ENCODE results near the gene MYH14.
"Not testable (repeated sequence)": the region's sequence is repeated elsewhere in the genome, so short reads cannot be mapped to it uniquely, and the experiment has no call there.

The MYH14 gene

GRCh38 chr19:50334741-50335421, 131.5 kb downstream of the MYH14 start:
- Histone ChIP-seq H3K27me3 (peaks cover 84% of the 10 kb centered on the region), H3K27ac (no peak overlapping the region), H3K4me1 (ENCODE audit: control insufficient read depth in 1 of 2, insufficient read depth in 1 of 2, low read depth in 1 of 2, low read length in 1 of 2) (peaks cover 9 to 12% of the 10 kb centered on the region in 2 experiments), H3K9me3 (no peaks in the 10 kb centered on the region), H3K4me3 (ENCODE audit: low read depth in 1 of 2, low read length in 1 of 2) (no peak overlapping the region), H3K36me3 (no peaks in the 10 kb centered on the region)
- TF ChIP-seq CTCF (IDR thresholded peaks at IDR 0.05), result no peak

GRCh38 chr19:50337031-50337430, 133.6 kb downstream of the MYH14 start:
- Histone ChIP-seq H3K27me3 (peaks cover 62% of the 10 kb centered on the region), H3K4me1 (ENCODE audit: control insufficient read depth in 1 of 2, insufficient read depth in 1 of 2, low read depth in 1 of 2, low read length in 1 of 2) (peaks cover 9 to 12% of the 10 kb centered on the region in 2 experiments)
- H3K36me3 ChIP-seq; H3K4me3 ChIP-seq (ENCODE audit: low read depth in 1 of 2, low read length in 1 of 2); H3K9me3 ChIP-seq; H3K27ac ChIP-seq: not testable (repeated sequence)

- Histone ChIP-seq H3K9me3 (no peaks in the 10 kb centered on the region), H3K27ac (no peak overlapping the region), H3K4me1 (ENCODE audit: control insufficient read depth in 1 of 2, insufficient read depth in 1 of 2, low read depth in 1 of 2, low read length in 1 of 2) (no peaks in the 10 kb centered on the region), H3K4me3 (ENCODE audit: low read depth in 1 of 2, low read length in 1 of 2) (no peak overlapping the region), H3K36me3 (no peaks in the 10 kb centered on the region), H3K27me3 (peaks cover 29% of the 10 kb centered on the region)
- no peak for TF ChIP-seq CTCF (IDR thresholded peaks at IDR 0.05)
These were observed 136.9 kb downstream of the MYH14 start for GRCh38 chr19:50340331-50340730.

GRCh38 chr19:50341091-50341564, 137.7 kb downstream of the MYH14 start:
- Histone ChIP-seq H3K27ac (no peak overlapping the region), H3K9me3 (no peaks in the 10 kb centered on the region), H3K36me3 (no peaks in the 10 kb centered on the region), H3K27me3 (peaks cover 24% of the 10 kb centered on the region), H3K4me1 (ENCODE audit: control insufficient read depth in 1 of 2, insufficient read depth in 1 of 2, low read depth in 1 of 2, low read length in 1 of 2) (no peaks in the 10 kb centered on the region), H3K4me3 (ENCODE audit: low read depth in 1 of 2, low read length in 1 of 2) (no peak overlapping the region)
- TF ChIP-seq CTCF (IDR thresholded peaks at IDR 0.05), result no peak

DNA sequence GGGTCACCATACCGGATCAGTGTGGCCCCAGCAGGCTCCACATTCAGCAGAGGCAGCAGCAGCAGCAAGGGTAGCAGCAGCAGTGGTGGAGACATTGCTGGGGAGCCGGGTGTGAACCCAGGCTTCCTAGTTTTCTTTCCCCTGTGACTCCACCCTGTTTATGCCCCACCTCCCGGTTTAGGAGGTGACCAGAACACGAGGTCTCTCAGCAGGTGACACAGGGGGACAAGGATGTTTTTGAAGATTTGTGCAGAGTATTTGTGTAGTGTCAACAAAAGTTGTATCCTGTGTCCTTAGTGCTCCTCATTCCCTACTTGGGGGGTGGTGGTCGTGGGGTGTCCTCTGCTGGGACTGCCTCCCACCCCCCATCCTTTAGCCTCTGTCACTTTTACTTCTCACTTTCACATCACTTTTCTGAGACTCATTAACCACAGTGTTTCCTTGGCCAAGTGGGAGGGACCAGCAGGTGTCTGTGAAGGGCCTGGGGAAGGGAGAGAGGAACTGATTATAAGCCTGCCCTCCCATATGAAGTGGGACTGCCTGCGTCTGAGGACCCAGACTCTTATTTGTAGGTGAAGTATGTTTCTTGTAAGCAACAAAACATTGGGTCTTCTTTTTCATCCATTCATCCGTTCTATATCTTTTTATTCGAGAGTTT, 141.4 kb downstream of the MYH14 start:
- no peak overlapping the region for H3K4me3 ChIP-seq (ENCODE audit: low read depth in 1 of 2, low read length in 1 of 2)
- no peaks in the 10 kb centered on the region for H3K4me1 ChIP-seq (ENCODE audit: control insufficient read depth in 1 of 2, insufficient read depth in 1 of 2, low read depth in 1 of 2, low read length in 1 of 2)
- no peaks in the 10 kb centered on the region for H3K9me3 ChIP-seq
- TF ChIP-seq CTCF (IDR thresholded peaks at IDR 0.05), result no peak
- H3K27ac ChIP-seq, result no peak overlapping the region
- H3K27me3 ChIP-seq, result no peaks in the 10 kb centered on the region
- no peaks in the 10 kb centered on the region for H3K36me3 ChIP-seq

GRCh38 chr19:50347089-50347581, 143.7 kb downstream of the MYH14 start:
- H3K27ac ChIP-seq; H3K4me3 ChIP-seq (ENCODE audit: low read depth in 1 of 2, low read length in 1 of 2); H3K4me1 ChIP-seq (ENCODE audit: control insufficient read depth in 1 of 2, insufficient read depth in 1 of 2, low read depth in 1 of 2, low read length in 1 of 2); H3K27me3 ChIP-seq; H3K9me3 ChIP-seq; H3K36me3 ChIP-seq: not testable (repeated sequence)

Measured in neutrophil (primary cell).